Right renal cortex interstitium (tissue), 3 donors: ENCODE results near the gene RNF111. TPM values are rescaled to one million over a fixed set of nuclear protein-coding genes. Genes with fewer than 3 reads are reported as not detected.
"Not testable (repeated sequence)": the region's sequence is repeated elsewhere in the genome, so short reads cannot be mapped to it uniquely, and the experiment has no call there.

Experiments used
- DNase-seq, 3 donors: peaks; one replicate each; pipeline ENCODE4 v3.0.0-alpha.2; 2013; ENCODE audit warnings: low read depth in 3 of 3, low spot score in 2 of 3
- polyA plus RNA-seq, 3 donors: library from polyadenylated mRNA; unstranded; fragments of 120-200 nt; gene quantifications; one replicate each; pipeline ENCODE4 v1.2.1, GENCODE V29; 2013; ENCODE audit not compliant: insufficient read length in 3 of 3

RNF111 gene
- polyA plus RNA-seq, 3 donors: 36.9 to 37.9 (median 37.0) TPM

DNA sequence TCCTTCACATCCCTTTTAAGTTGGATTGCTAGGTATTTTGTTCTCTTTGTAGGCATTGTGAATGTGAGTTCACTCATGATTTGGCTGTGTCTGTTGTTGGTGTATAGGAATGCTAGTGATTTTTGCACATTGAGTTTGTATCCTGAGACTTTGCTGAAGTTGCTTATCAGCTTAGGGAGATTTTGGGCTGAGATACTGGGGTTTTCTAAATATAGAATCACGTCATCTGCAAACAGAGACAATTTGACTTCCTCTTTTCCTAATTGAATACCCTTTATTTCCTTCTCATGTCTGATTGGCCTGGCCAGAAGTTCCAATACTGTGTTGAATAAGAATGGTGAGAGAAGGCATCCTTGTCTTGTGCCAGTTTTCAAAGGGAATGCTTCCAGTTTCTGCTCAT is 139.8 kb downstream of the RNF111 start:
- DNase-seq: not testable (repeated sequence)

DNA sequence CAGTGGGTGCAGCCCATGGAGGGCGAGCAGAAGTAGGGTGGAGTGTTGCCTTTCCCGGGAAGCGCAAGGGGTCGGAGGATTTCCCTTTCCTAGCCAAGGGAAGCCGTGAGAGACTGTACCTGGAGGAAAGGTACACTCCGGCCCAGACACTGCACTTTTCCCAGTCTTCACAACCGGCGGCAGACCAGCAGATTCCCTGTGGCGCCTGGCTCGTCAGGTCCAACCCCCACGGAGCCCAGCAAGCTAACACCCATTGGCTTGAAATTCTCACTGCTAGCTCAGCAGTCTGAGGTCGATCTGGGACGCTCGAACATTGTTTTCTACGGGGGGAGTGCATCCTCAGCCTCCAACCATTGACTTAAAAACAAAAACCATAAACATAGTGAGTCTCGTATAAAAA is 144.0 kb downstream of the RNF111 start:
- DNase-seq: no peak

DNA sequence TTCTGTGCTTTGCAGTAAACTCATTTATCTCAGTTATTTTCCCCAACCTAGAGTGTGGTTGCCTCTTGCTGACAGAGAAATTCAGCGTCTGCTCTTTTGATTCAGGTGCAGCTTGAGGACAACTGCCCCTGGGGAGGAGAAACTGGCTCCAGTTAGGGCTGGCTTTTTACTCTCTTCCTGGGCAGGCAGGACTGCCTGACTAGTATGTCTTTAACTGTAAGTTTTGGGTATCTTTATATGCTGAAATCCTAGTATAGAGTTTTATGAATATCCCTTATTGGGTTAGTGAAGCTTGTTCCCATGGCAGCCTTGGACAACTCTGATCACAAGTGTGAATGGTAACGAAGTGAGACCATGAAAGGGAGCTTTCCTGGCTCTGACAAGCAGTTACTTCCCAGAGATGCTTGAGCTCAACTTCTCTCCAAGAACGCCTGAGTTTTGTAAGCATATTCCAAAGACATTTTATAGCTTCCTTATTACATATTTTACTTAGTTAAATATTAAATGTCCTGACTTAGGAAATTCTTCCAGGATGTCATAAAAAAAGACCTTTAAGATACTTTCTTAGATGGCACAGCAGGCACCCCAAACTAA is 144.6 kb downstream of the RNF111 start:
- no peak for DNase-seq

DNA sequence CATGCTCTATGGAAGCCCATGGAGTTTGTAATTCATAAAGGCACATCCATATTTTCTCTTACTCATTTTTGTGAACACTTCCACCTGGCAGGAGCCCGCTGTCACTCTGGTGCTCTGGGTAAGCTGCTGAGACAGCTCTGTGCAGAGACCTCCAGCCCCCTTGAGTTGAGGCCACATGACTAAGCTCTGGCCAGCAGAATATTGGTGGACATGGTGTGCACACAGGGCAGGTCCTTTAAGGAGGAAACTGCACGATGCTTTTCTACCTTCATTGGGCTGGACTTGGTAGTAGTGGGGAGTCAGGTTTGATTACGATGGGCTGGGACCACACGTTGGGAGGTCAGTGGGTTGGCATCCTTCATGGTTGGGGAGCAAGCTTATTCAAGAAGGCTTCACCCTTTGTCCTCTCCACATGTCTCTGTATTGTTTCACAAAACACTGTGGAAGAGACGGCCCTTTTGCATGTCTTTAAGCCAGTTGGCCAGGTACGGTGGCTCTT is 146.5 kb downstream of the RNF111 start:
- no peak for DNase-seq

DNA sequence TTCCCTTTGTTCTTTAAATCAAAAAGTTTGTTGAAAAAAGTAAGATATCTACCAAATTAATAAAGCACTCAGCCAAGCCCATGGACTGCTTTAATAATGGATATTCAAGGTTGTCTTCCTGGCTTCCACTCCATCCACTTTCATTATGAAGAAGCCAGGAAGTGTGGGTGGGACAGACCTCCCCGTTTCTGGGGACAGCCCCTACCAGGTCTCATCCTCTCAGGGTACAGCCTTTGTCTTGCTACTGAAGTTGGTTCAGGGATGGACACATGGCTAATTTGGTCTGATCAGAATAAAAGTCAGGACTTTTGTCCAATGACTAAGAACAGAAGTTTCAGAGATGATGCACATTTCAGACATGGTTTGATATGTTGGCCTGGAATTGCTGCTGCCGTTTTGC is 150.1 kb downstream of the RNF111 start:
- no peak for DNase-seq

DNA sequence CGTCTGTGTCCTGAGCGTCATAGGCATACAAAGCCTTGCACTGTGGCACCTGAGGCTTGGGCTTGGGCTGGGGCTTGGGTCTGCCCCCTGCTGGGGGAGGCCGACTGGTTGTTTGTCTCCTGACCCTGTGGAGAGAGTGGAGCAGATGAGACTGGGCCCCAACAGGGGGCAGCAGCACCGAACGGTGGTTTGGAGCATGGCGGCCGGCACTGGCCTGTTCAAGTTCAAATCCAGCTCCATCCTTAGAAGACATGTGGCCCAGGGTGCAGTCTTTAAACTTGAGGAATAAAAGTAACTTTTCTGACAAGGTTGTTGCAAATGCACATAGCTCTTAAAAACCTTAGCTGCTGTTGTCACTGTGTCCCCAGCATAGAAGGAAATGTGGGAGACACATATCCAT is 150.8 kb downstream of the RNF111 start:
- no peak for DNase-seq

DNA sequence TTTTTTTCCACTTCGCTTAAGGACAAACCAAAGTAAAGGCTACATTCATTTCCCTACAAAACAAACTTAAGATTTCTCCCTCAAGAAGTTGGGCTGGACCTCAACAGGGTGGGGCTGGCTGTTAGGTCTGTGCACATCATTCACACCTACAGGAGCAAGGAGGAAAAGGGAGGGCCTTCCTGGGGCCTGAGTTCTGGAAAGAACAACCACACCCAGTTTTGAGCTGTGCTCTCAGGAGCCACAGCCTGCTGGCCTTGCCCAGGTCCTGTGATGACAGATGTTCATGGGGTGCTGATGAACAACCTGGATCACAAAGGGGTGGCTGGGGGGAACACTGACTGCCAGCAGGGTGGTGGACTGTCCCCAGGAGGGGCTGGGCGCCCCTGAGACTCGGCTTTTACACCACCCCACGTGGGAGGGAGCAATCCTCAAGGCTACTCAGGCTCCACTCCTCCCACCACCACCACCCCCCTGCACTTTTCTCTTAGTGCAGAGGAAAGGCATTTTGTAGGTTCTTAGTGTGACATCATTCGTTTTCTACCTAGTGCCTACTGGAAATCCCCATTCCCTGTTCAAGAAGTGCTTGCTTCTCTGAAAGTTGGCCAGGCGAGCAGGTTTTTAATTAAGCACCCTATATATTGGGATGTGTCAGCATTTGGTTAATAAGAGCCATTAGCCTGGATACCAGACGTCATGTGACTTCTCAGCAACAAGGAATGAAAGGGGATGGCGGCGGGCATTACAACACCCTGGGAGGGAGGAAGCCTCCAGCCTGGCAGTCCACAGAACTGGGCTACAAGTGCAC is 153.2 kb downstream of the RNF111 start:
- no peak for DNase-seq

DNA sequence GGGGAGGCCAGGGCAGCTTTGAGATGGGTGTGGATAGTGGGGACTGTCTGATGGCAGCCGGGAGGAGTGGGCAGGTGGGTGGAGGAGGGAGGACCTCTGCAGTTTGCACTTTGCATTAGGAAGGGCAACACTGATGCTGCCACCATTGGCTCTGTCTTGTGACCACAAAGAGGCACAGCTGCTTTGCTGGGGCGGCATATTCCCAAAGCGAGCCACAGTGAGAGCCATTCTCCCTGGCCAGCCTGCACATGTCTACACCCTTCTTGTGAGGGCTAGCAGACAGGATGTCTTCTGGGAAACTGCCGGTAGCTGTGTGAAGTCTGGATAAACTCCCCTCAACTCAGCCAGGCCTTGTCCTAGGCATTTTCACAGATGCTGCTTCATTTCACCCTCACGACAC is 155.8 kb downstream of the RNF111 start:
- no peak for DNase-seq

DNA sequence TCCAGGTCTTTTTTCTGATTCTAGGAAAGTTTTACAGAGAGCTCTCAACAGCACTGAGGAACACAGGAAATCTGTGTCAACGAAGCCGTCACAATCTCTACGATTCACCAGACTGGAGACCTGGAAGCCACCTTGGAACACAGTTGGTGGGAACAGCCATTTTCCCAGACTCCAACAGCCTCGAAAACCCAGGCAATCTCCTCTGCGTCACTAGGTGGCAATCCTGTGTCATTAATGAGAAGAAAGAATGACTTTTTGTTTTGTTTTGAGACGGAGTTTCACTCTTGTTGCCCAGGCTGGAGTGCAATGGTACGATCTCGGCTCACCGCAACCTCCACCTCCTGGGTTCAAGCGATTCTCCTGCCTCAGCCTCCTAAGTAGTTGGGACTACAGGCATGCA is 157.1 kb downstream of the RNF111 start:
- DNase-seq: not testable (repeated sequence)

Other genes with a start within 250 kb of the RNF111 start
- gene ADAM10, start 238.0 kb upstream of the RNF111 start, polyA plus RNA-seq: 100 to 1,000 TPM; 266 to 284 (median 277) TPM
- gene MINDY2, start 216.4 kb upstream of the RNF111 start, polyA plus RNA-seq: 10 to 100 TPM; 24.8 to 29.2 (median 27.6) TPM
- 100 to 1,000 TPM; 128 to 148 (median 138) TPM for gene SLTM, start 54.0 kb upstream of the RNF111 start, polyA plus RNA-seq
- 10 to 100 TPM; 44.0 to 46.9 (median 44.1) TPM for gene CCNB2, start 117.5 kb downstream of the RNF111 start, polyA plus RNA-seq
- under 1 TPM; 0.10 to 0.19 (median 0.11) TPM for gene LDHAL6B, start 219.2 kb downstream of the RNF111 start, polyA plus RNA-seq